Central memory CD8-positive, alpha-beta T cell (primary cell): ENCODE results near the gene MBTPS1.
"Not testable (repeated sequence)": the region's sequence is repeated elsewhere in the genome, so short reads cannot be mapped to it uniquely, and the experiment has no call there.

Experiments
- ATAC-seq: fragments of 150-1000 bp; cut with Tn5 transposase; replicated peaks from 2 replicates; pipeline ENCODE4 v1.10.0; 2022; ENCODE audit warnings: mild to moderate bottlenecking, moderate FRiP score, moderate number of reproducible peaks; ENCODE audit not compliant: poor library complexity, severe bottlenecking; ENCODE audit errors: extremely low read depth
- DNase-seq, 2 donors: peaks; one replicate each; pipeline ENCODE4 v3.0.0; 2021; ENCODE audit warnings: low spot score in 2 of 2
- H3K27ac Mint-ChIP-seq: one replicate; pipeline ENCODE4 v1.8.0; 2022; ENCODE audit warnings: low read depth, mild to moderate bottlenecking, moderate library complexity, mixed read lengths
- H3K27me3 Mint-ChIP-seq: one replicate; pipeline ENCODE4 v1.8.0; 2022; ENCODE audit warnings: mixed read lengths
- H3K36me3 Mint-ChIP-seq: one replicate; pipeline ENCODE4 v1.8.0; 2022; ENCODE audit warnings: mild to moderate bottlenecking, moderate library complexity, mixed read lengths; ENCODE audit not compliant: insufficient read depth
- H3K4me1 Mint-ChIP-seq: one replicate; pipeline ENCODE4 v1.8.0; 2022; ENCODE audit warnings: mixed read lengths
- H3K4me3 Mint-ChIP-seq: one replicate; pipeline ENCODE4 v1.8.0; 2022; ENCODE audit warnings: mild to moderate bottlenecking, moderate library complexity, mixed read lengths
- H3K9me3 Mint-ChIP-seq: one replicate; pipeline ENCODE4 v1.8.0; 2022; ENCODE audit warnings: mixed read lengths

The MBTPS1 gene

DNA sequence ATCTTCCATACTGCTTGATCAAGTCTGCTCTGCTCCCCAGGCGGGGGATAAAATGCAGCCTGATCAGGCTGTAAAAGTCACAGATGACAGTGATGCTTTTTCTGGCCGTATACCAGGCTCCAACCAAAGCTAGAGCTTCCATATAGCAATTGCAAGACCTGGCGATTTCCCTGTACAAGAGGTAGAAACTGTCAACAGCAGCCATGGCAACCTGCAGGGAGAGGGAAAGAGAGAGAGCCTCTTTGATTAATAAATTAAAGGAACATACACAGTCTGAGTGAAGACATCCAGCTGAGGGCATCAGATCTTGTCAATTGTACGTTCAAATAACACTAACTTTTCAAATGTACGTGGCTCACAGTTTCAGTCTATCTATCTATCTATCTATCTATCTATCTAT, 14.4 kb upstream of the MBTPS1 start:
- no peak for ATAC-seq
- Mint-ChIP-seq H3K27me3 (no peaks in the 10 kb centered on the region), H3K4me3 (no peak overlapping the region), H3K4me1 (peaks cover 6% of the 10 kb centered on the region), H3K9me3 (no peaks in the 10 kb centered on the region), H3K27ac (no peak overlapping the region), H3K36me3 (peaks cover 19% of the 10 kb centered on the region)
- DNase-seq: no peak

DNA sequence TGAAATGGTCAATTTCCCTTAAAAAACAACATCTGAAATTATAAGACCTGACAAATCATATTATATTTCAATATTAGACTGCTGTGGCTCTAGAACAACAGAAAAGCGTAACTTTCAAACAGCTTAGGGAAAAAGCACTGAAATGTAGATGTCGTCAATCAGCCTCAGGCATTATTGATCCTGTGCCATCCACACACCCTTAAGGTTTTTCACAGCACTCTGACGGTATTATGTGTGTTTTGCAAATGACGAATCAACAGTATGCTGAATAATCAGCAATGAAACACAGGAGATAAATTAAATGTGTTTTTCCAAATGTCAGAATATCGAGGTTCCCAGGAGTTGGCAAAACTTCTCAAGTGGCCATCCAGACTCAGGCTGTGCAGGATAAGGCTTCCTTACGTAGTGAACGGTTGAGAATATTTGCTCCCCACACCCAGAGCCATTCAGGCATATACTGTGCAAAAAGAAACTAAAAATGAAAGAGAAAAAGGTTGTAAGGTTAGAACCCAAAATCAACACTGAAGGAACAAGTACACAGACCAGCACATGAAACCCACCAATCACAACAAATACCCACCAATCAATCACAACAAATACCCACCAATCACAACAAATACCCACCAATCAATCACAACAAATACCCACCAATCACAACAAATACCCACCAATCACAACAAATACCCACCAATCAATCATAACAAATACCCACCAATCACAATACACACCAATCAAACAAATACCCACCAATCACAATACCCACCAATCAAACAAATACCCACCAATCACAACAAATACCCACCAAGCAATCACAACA, 7.7 kb upstream of the MBTPS1 start:
- no peaks in the 10 kb centered on the region for H3K27me3 Mint-ChIP-seq
- DNase-seq (no peak), ATAC-seq (no peak)
- peaks cover 15% of the 10 kb centered on the region for H3K36me3 Mint-ChIP-seq
- no peaks in the 10 kb centered on the region for H3K9me3 Mint-ChIP-seq
- H3K27ac Mint-ChIP-seq: no peak overlapping the region
- H3K4me3 Mint-ChIP-seq: no peak overlapping the region
- no peaks in the 10 kb centered on the region for H3K4me1 Mint-ChIP-seq

DNA sequence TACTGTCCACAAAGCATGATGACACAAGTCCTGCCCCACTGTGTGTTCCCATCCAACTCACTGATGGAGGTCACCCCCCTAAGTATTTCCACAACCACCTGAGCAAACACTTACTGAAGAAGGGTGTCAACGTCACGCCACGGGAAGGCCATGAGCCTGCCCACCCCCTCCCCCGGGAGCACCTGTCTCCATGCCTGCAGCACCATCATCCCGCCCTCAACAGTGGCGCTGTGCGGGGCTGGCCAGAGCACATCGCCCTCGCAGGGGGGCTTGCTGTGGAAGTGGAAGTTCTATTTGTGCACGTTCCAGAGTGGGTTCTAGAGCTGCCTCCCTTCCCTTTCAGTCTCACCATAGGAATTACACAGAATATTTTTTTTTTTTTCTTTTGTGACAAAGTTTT, 4.3 kb upstream of the MBTPS1 start:
- H3K27me3 Mint-ChIP-seq: no peaks in the 10 kb centered on the region
- no peak overlapping the region for H3K4me3 Mint-ChIP-seq
- H3K4me1 Mint-ChIP-seq: peaks cover 7% of the 10 kb centered on the region
- ATAC-seq (no peak), DNase-seq (no peak)
- peaks cover 16% of the 10 kb centered on the region for H3K36me3 Mint-ChIP-seq
- no peaks in the 10 kb centered on the region for H3K9me3 Mint-ChIP-seq
- no peak overlapping the region for H3K27ac Mint-ChIP-seq

DNA sequence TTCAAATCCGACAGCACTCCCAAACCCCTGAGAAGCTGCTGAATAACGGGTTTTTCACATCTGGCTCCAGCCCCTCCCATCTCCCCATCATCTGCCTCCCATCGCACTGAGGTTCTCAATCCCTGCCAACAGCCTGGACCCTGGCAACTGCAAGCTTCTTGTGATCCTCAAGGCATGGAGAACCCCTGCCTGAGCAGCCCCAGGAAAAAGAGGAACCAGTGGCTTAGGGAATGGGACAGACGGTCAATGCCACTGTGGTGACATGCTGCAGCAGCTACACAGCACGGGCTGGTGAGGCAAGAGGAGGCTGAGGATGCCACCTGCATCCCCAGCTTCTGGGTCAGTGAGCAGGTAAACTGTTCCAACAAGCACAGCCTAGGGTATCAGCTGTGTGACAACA, 3.3 kb upstream of the MBTPS1 start:
- Mint-ChIP-seq H3K4me1 (peaks cover 17% of the 10 kb centered on the region), H3K9me3 (no peaks in the 10 kb centered on the region), H3K4me3 (no peak overlapping the region), H3K36me3 (peaks cover 18% of the 10 kb centered on the region), H3K27me3 (no peaks in the 10 kb centered on the region), H3K27ac (no peak overlapping the region)
- DNase-seq: no peak
- ATAC-seq: no peak

DNA sequence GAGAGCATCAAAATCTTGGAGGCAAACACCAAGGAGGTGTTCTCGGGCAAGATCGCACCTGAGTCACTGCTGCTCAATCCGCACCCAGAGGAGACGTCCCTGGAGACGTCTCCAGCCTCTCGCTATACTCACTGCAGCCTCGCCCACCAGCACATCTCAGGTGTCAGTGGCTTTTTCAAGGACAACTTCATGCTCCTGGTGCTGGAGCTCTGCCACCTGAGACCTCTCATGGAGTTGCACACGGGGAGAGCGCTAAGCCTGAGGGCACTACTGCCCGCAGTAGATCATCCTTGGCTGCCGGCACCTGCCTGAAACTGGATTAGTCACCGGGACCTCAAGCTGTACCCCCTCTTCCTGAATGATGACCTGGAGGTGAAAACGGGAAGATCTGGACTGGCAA, 2.6 kb upstream of the MBTPS1 start:
- H3K27ac Mint-ChIP-seq: no peak overlapping the region
- no peaks in the 10 kb centered on the region for H3K27me3 Mint-ChIP-seq
- peaks cover 21% of the 10 kb centered on the region for H3K4me1 Mint-ChIP-seq
- ATAC-seq (no peak), DNase-seq (no peak)
- H3K36me3 Mint-ChIP-seq: peaks cover 18% of the 10 kb centered on the region
- H3K9me3 Mint-ChIP-seq: no peaks in the 10 kb centered on the region
- H3K4me3 Mint-ChIP-seq: no peak overlapping the region

DNA sequence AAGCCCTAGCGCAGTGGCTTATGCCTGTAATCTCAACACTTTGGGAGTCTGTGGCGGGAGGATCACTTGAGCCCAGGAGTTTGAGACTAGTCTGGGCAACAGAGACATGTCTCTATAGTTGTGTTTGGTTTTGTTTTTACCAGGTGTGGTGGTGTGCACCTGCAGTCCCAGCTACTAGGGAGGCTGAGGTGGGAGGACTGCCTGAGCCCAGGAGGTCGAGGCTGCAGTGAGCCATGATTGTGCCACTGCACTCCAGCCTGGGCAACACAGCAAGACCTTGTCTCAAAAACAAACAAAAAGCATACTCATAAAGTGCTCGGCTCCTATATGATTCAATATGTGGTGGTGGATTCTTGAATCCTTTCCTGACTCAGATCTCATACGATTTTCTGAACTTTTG, 1.6 kb upstream of the MBTPS1 start:
- H3K27me3 Mint-ChIP-seq, DNase-seq, H3K27ac Mint-ChIP-seq, ATAC-seq, H3K9me3 Mint-ChIP-seq: not testable (repeated sequence)
- Mint-ChIP-seq H3K4me3 (peak overlapping the region; percentile 90), H3K4me1 (peaks cover 23% of the 10 kb centered on the region), H3K36me3 (peaks cover 18% of the 10 kb centered on the region)

DNA sequence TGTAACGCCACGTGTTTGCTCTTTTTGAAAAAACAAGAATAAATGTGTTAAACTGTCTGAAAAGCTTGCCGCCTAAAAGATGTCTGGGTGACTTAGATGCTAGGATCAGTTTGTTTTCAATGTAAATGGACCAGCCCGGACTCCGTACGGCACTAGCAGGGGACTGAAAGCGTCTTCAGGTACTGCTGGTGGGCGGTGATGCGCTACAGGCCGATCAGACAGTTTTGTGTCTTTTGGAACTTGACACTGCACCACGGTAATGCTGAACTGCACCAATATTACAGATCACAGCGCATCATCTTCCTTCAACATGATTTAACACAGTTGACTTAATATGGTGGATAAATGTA, 727 bp upstream of the MBTPS1 start:
- no peaks in the 10 kb centered on the region for H3K27me3 Mint-ChIP-seq
- ATAC-seq (peak; percentile 2), DNase-seq (no peak)
- H3K36me3 Mint-ChIP-seq: peaks cover 16% of the 10 kb centered on the region
- peak overlapping the region; percentile 90 for H3K4me3 Mint-ChIP-seq
- H3K27ac Mint-ChIP-seq: peak overlapping the region; percentile 91
- no peaks in the 10 kb centered on the region for H3K9me3 Mint-ChIP-seq
- peaks cover 23% of the 10 kb centered on the region for H3K4me1 Mint-ChIP-seq

DNA sequence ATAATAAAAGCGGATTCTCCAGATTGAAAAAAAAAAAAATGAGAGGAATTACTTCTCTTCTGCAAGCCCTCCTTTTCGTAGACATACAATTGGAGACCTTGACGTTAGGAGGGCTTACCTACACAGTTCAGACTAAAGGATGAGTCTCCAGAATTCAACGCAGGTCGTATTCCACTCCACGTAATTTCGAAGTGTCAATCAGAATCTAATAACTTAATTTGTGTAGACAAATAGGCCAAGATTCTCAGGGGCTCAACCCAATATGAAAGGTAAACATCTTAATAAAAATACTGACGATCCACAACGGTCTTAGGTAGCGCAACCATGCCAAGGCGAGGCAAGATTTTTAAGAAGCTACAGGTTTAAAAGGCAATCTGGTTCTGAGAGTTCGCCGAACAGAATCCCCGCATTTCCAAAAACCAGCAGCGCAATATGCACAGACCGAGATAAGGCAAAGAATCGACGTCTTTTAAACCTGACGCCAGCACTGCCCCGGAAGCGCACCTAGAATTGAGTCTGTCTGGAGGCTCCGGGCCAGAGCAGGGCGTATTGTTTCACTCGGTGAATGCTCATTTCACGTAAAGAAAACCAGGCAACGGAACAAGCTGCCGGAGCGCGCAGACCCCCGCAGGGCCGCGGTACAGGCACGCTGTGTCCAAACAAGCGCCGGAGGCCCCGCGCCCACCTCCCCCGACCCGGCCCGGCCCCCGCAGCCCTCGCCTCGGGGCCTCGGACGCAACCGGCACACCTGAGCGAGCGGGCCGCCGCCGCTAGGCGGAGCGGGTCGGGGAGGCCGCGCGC, 623 bp downstream of the MBTPS1 start:
- Mint-ChIP-seq H3K36me3 (peaks cover 16% of the 10 kb centered on the region), H3K4me3 (peak overlapping the region; percentile 90), H3K27ac (peak overlapping the region; percentile 91), H3K9me3 (no peaks in the 10 kb centered on the region), H3K27me3 (no peaks in the 10 kb centered on the region), H3K4me1 (peaks cover 27% of the 10 kb centered on the region)
- ATAC-seq (peak; percentile 72), DNase-seq (peak; percentile 52 to 60)

DNA sequence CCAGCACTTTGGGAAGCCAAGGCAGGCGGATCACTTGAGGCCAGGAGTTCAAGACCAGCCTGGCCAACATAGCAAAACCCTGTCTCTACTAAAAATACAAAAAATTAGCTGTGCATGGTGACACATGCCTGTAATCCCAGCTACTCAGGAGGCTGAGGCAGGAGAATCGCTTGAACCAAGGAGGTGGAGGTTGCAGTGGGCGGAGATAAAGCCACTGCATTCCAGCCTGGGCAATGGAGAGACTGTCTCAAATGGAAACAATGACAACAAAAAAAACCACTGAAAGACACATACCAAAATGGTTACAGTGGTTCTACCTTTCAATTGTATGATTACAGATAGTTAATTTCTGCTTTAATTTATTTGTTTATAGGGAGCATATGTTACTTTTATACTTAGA, 4.8 kb downstream of the MBTPS1 start:
- H3K4me3 Mint-ChIP-seq, DNase-seq, H3K9me3 Mint-ChIP-seq, H3K27ac Mint-ChIP-seq, ATAC-seq, H3K27me3 Mint-ChIP-seq: not testable (repeated sequence)
- peaks cover 43% of the 10 kb centered on the region for H3K4me1 Mint-ChIP-seq
- peaks cover 26% of the 10 kb centered on the region for H3K36me3 Mint-ChIP-seq

DNA sequence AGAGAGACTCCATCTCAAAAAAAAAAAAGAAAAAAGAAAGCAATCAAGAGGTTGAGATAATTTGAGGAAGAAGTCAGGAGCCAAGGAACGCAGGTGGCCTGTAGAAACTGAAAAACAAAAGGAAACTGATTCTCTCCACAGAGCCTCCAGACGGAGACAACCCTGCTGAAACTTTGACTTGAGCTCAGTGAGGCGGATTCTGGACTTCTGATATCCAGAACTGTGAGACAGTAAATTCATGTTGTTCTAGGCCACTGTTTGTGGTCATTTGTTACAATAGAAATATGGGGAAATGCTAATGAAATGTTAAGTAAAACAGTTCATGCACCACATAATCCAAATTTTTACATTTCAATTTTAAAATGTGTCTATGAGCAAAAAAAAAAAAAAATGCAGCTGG, 5.2 kb downstream of the MBTPS1 start:
- H3K36me3 Mint-ChIP-seq: peaks cover 26% of the 10 kb centered on the region
- no peak for DNase-seq
- H3K27me3 Mint-ChIP-seq: no peaks in the 10 kb centered on the region
- H3K4me1 Mint-ChIP-seq: peaks cover 47% of the 10 kb centered on the region
- no peak overlapping the region for H3K4me3 Mint-ChIP-seq
- no peak for ATAC-seq
- no peak overlapping the region for H3K27ac Mint-ChIP-seq
- no peaks in the 10 kb centered on the region for H3K9me3 Mint-ChIP-seq

DNA sequence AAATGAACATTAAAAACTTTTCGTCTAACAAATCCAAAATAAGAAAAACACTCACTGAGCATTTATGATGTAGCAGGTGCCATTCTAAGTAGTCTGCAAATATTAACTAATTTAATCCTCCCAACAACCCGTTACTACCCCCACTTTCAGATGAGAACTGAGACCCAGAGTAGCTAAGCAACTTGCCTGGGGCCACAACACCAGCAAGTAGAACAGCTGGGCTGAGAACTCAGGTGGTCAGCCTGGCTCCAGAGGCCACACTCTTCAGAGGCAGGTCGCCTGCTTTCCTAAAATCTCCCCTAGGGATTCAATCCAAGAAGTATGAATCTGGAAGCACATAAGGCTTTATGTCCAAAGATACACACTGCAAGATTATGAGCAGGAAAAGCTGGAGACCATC, 6.2 kb downstream of the MBTPS1 start:
- Mint-ChIP-seq H3K9me3 (no peaks in the 10 kb centered on the region), H3K4me3 (no peak overlapping the region), H3K27ac (no peak overlapping the region), H3K4me1 (peaks cover 51% of the 10 kb centered on the region), H3K36me3 (peaks cover 23% of the 10 kb centered on the region), H3K27me3 (no peaks in the 10 kb centered on the region)
- ATAC-seq (no peak), DNase-seq (no peak)

DNA sequence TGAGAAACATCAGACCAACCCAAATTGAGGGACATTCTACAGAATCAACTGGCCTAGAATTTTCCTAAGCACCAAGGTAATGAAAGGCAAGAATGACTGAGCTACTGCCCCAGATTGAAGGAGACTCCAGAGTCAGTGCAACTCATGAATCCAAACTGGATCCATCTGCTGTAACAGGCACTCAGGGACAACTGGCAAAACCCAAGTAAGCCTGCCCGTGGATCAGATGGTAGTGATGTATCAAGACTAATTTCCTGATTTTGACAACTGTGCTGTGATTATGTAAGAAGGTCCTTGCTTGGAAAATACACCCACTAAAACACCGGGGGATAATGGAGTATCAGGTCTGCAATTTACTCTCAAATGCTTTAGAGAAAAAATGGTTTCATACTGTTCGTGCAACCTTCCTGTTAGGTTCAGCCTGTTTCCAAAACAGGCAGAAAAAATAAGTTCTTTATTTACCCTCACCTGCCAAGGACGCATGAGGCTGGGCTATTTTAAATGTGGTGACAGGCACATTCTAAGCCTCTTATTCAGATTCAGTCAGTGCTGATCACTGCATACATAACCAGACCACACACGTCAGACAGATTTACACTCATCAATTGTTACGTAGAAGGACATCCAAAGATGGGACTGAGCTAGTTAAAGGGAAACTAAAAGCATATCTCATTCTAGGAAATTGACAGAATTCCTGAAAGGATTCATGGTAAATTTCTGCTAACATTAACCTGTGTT, 7.0 kb downstream of the MBTPS1 start:
- no peak overlapping the region for H3K4me3 Mint-ChIP-seq
- no peak for ATAC-seq
- peaks cover 21% of the 10 kb centered on the region for H3K36me3 Mint-ChIP-seq
- no peaks in the 10 kb centered on the region for H3K27me3 Mint-ChIP-seq
- DNase-seq: no peak
- no peak overlapping the region for H3K27ac Mint-ChIP-seq
- no peaks in the 10 kb centered on the region for H3K9me3 Mint-ChIP-seq
- peaks cover 52% of the 10 kb centered on the region for H3K4me1 Mint-ChIP-seq
